ENCODE measurements around the gene ZFYVE16.

- TF ChIP-seq CTCF (IDR thresholded peaks at IDR 0.05) (no peak), POLR2A (IDR thresholded peaks at IDR 0.05) (no peak)
Observed at GRCh38 chr5:80491296-80491695, 83.4 kb downstream of the ZFYVE16 start.
